NCI-H2107 treated with DMSO at 0.1 percent for 48 hours (cell line): ENCODE results near the gene JUNB.
"Not testable (repeated sequence)": the region's sequence is repeated elsewhere in the genome, so short reads cannot be mapped to it uniquely, and the experiment has no call there.

Source experiments
- DNase-seq: peaks from one replicate; lab custom pipeline; 2025; ENCODE audit not compliant: unreplicated experiment; lab: John Stamatoyannopoulos, UW

Gene JUNB

DNA sequence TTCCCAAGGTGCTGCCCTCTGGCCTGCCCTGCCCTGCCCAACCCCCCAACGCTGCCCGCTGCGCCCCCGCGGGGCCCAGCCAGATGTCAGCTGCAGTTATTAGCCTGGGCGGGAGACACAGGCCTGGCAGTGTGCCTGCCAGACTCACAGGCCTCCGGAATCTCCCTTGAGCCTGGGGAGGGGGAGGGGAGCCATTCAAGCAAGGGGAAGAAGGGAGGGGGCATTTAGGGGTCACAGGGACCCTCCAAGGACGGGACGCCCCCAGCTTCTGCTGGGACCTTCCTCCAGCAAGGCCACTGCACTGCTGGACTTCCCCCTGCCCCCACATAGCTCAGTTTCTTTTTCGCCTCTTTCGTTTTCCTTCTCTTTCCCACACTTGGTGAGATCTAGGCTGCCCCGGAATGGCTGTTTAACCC is 2.6 kb upstream of the JUNB start:
- peak; percentile 34 for DNase-seq

DNA sequence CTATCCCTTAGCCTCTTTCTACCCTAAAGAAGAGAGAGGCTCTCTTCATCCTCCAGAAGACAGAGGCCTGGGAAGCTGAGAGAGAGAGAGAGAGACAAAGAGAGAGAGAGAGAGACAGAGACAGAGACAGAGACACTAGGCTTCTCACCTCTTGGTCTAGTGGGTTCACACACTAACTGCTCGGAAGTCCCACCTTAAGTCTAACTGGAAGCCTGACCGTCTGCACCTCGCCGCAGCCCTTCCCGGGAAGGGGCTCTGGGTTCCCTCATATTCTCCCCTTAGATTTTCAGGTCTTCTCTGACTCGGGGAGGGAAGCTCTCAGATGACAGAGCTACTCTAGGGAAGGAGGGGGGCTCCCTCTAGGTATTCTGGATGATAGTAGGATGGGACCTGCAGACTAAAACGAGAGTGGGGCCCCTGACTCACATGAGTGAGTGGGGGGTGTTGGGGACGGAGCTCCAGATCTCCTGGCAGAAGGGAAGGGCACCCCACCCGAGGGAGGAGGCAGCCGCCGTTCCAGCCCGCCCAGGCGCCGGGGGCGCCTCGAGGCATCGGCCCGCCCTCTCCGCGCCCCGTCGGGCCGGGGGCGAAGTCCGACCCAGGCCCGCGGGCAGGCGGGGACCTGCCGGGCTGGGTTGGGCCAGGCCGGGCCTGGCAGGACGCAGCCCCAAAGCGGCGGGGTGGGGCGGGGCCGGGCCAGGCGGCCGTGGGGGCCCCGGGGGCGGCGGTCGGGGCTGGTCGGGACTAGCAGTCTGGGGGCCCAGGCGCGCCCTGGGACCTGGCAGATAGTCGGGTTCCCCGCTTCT is 2.0 kb upstream of the JUNB start:
- DNase-seq: no peak

- peak; percentile 85 for DNase-seq
Measured at GRCh38 chr19:12789904-12790619, 1.2 kb upstream of the JUNB start.

GRCh38 chr19:12790628-12791344 is 500 bp upstream of the JUNB start:
- no peak for DNase-seq

DNA sequence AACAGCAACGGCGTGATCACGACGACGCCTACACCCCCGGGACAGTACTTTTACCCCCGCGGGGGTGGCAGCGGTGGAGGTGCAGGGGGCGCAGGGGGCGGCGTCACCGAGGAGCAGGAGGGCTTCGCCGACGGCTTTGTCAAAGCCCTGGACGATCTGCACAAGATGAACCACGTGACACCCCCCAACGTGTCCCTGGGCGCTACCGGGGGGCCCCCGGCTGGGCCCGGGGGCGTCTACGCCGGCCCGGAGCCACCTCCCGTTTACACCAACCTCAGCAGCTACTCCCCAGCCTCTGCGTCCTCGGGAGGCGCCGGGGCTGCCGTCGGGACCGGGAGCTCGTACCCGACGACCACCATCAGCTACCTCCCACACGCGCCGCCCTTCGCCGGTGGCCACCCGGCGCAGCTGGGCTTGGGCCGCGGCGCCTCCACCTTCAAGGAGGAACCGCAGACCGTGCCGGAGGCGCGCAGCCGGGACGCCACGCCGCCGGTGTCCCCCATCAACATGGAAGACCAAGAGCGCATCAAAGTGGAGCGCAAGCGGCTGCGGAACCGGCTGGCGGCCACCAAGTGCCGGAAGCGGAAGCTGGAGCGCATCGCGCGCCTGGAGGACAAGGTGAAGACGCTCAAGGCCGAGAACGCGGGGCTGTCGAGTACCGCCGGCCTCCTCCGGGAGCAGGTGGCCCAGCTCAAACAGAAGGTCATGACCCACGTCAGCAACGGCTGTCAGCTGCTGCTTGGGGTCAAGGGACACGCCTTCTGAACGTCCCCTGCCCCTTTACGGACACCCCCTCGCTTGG is 966 bp downstream of the JUNB start:
- DNase-seq: peak; percentile 45

GRCh38 chr19:12792853-12793289 is 1.6 kb downstream of the JUNB start:
- no peak for DNase-seq

DNA sequence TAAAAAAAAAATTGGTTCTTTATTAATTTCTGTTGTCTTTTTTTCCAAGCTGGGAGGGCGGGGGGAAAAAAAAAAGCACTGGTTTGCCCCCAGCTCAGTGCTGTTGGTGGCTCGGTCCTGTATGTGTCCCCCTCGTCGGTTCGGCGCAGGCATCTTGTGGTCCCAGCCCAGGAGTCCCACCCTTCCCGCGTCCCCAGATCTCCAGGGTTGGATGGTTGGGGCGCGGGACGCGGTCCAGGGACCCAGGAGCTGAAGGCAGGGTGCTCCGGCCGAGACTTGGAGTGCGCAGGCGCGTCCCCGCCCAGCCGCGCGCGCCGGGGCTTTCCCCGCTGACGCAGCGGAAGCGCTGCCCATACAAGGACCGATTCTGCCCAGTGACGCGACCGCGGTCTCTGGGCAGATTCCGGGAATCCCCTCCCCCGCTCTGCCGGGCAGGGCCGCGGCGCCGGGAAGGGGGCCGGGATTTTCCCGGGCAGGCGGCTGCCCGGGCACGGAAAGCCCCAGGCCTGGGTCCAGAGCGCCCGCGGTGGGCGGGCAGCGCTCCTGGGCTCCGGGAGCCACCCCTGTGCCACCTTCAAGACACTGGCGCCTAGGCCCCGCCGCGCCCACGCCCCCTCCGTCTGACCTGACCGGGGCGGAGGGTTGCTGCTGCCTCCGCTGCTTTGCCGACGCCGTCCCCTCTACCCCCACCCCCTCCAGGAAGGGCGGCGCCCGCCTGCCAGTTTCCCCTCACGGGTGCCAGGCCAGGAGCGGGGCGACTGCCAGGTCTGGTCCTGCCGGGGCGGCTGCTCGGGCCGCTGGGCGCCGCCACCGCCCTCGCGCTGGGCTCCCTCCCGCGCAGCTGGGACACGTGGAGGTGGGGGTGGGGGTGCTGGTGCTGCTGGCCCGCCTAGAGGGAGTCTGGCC is 2.3 kb downstream of the JUNB start:
- peak; percentile 61 for DNase-seq

DNA sequence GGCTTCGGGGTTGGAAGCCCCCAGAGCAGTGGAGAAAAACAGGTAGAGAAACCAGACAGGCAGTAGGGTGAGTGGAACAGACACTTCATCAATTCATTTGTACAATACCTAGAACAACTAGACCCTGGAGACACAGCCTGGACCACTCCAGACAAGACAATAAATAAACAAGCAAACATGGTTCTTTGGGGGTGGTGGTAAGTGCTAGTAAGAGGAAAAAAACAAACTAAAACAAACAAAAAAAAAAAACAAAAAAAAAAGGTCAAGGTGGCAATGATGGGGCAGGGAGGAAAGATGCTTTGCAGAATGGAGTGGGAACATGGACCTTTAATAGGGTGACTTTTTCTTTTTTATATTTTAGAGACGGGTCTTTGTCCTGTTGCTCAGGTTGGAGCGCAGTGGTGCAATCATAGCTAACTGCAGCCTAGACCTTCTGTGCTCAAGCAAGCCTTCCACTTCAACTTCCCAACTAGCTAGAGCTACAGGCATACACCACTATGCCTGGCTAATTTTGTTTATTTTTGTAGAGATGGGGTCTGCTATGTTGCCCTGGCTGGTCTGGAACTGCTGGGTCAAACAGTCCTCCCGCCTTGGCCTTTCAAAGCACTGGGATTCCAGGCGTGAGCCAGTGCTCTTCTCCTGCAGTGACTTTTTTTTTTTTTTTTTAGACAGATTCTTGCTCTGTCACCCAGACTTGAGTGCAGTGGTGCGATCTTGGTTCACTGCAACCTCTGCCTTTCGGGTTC is 3.1 kb downstream of the JUNB start:
- DNase-seq: no peak

DNA sequence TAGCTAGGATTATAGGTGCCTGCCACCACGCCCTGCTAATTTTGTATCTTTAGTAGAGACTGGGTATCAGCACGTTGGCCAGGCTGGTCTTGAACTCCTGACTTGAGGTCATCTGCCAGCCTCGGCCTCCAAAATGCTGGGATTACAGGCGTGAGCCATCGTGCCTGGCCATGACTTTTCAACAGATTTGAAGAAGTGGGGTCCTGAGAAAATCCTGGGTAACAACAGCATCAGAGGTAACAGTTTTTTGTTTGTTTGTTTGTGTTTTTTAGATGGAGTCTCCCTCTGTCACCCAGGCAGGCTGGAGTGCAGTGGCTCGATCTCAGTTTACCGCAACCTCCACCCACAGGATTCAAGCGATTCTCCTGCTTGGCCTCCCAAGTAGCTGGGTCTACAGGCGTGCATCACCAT is 3.7 kb downstream of the JUNB start:
- no peak for DNase-seq

GRCh38 chr19:12796146-12797071 is 5.1 kb downstream of the JUNB start:
- peak; percentile 65 for DNase-seq

- DNase-seq: no peak
Measured at GRCh38 chr19:12797141-12797587, 5.9 kb downstream of the JUNB start.

DNA sequence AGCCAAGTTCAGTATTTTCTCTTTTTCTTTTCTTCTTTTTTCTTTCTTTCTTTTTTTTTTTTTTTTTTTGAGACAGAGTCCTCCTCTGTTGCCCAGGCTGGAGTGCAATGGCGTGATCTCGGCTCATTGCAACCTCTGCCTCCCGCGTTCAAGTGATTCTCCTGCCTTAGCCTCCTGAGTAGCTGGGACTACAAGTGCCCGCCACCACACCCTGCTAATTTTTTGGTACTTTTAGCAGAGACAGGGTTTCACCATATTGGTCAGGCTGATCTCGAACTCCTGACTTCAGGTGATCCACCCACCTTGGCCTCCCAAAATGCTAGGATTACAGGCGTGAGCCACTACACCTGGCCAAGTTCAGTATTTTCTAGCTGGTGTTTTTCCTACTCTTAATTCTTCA is 6.3 kb downstream of the JUNB start:
- DNase-seq: not testable (repeated sequence)

GRCh38 chr19:12799742-12800465 is 8.6 kb downstream of the JUNB start:
- DNase-seq: no peak

DNA sequence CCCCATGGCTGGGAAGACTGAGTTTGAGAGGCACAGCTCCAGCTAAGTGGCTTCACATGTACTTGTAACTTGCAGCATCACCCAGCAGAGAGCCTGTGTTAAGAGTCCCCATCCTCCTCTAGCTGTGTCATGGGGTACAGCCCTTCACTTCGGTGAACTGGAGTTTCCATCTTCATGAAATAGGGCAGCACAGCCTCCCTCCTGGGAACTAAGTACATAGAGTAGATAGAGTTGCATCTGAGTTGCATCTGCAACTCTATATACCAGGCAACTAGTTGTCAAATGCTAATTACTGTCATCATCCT is 9.1 kb downstream of the JUNB start:
- DNase-seq: no peak

GRCh38 chr19:12800923-12801465 is 9.7 kb downstream of the JUNB start:
- DNase-seq: peak; percentile 17

- peak; percentile 56 for DNase-seq
Measured at GRCh38 chr19:12801466-12802266, 10.4 kb downstream of the JUNB start, which contains the start of the genes PRDX2 and THSD8. Gene PRDX2 (minus strand): TSS chr19:12801800. CDS start chr19:12801261, 539 bp downstream. Gene THSD8 (plus strand): TSS chr19:12802069. CDS start chr19:12802072, 3 bp downstream.
